HG03066 (cell line): ENCODE results near the gene HLA-DRA.
"Not testable (repeated sequence)": the region's sequence is repeated elsewhere in the genome, so short reads cannot be mapped to it uniquely, and the experiment has no call there.

ENCODE experiments used
- ATAC-seq: cut with Tn5 transposase; IDR thresholded peaks from one replicate; pipeline ENCODE4 v1.9.1; 2021; ENCODE audit warnings: low read depth; ENCODE audit not compliant: unreplicated experiment

Gene HLA-DRA

GRCh38 chr6:32430179-32430578, 9.5 kb upstream of the HLA-DRA start:
- ATAC-seq: no peak

GRCh38 chr6:32431142-32431541, 8.5 kb upstream of the HLA-DRA start:
- no peak for ATAC-seq

GRCh38 chr6:32432050-32432450, 7.6 kb upstream of the HLA-DRA start:
- ATAC-seq: no peak

GRCh38 chr6:32433950-32434349, 5.7 kb upstream of the HLA-DRA start:
- not testable (repeated sequence) for ATAC-seq

GRCh38 chr6:32436186-32436585, 3.5 kb upstream of the HLA-DRA start:
- ATAC-seq: no peak

- peak; percentile 41 for ATAC-seq
These were observed 2.5 kb upstream of the HLA-DRA start for GRCh38 chr6:32436995-32437836.

- ATAC-seq: no peak
These were observed 548 bp upstream of the HLA-DRA start for GRCh38 chr6:32439139-32439538.

- no peak for ATAC-seq
These were observed 2.6 kb downstream of the HLA-DRA start for GRCh38 chr6:32442243-32442667.

GRCh38 chr6:32442977-32443552, 3.4 kb downstream of the HLA-DRA start:
- ATAC-seq: no peak

GRCh38 chr6:32444433-32444832, 4.7 kb downstream of the HLA-DRA start:
- no peak for ATAC-seq

- ATAC-seq: no peak
These were observed 5.7 kb downstream of the HLA-DRA start for GRCh38 chr6:32445321-32445854.

- ATAC-seq: no peak
These were observed 8.2 kb downstream of the HLA-DRA start for GRCh38 chr6:32447932-32448331.

GRCh38 chr6:32449088-32449736, 9.5 kb downstream of the HLA-DRA start:
- ATAC-seq: no peak

- ATAC-seq: no peak
These were observed 17.4 kb downstream of the HLA-DRA start for GRCh38 chr6:32457054-32457453.

- no peak for ATAC-seq
These were observed 20.2 kb downstream of the HLA-DRA start for GRCh38 chr6:32459781-32460424.

GRCh38 chr6:32460528-32460927, 20.8 kb downstream of the HLA-DRA start:
- no peak for ATAC-seq

GRCh38 chr6:32461493-32461892, 21.8 kb downstream of the HLA-DRA start:
- no peak for ATAC-seq

- no peak for ATAC-seq
These were observed 22.9 kb downstream of the HLA-DRA start for GRCh38 chr6:32462609-32463008.

GRCh38 chr6:32467743-32468503, 28.2 kb downstream of the HLA-DRA start:
- not testable (repeated sequence) for ATAC-seq

GRCh38 chr6:32472781-32473375, 33.2 kb downstream of the HLA-DRA start:
- ATAC-seq: no peak
